SH-SY5Y (cell line): Measurements from ENCODE around the gene CRACR2A.

ENCODE experiments used
- GATA2 ChIP-seq: IDR thresholded peaks from 2 replicates; pipeline ENCODE4 v1.6.1; 2011; ENCODE audit warnings: mild to moderate bottlenecking, low read depth, low read length
- GATA3 ChIP-seq: IDR thresholded peaks from 2 replicates; pipeline ENCODE4 v1.6.1; 2011; ENCODE audit warnings: low read depth, mild to moderate bottlenecking, low read length, moderate library complexity

CRACR2A gene

GRCh38 chr12:3723916-3724805 lies 28.7 kb downstream of the CRACR2A start:
- TF ChIP-seq GATA2 (no peak), GATA3 (no peak)

GRCh38 chr12:3722368-3722767 lies 30.5 kb downstream of the CRACR2A start:
- no peak for TF ChIP-seq GATA2
- TF ChIP-seq GATA3: no peak

GRCh38 chr12:3720772-3721171 lies 32.1 kb downstream of the CRACR2A start:
- TF ChIP-seq GATA3: no peak
- no peak for TF ChIP-seq GATA2

GRCh38 chr12:3718100-3718499 lies 34.8 kb downstream of the CRACR2A start:
- TF ChIP-seq GATA2: no peak
- no peak for TF ChIP-seq GATA3

GRCh38 chr12:3717283-3717898 lies 35.5 kb downstream of the CRACR2A start:
- TF ChIP-seq GATA2 (no peak), GATA3 (no peak)

- TF ChIP-seq GATA3 (no peak), GATA2 (no peak)
Measured at GRCh38 chr12:3715999-3716398, 36.9 kb downstream of the CRACR2A start.

GRCh38 chr12:3713947-3714346 lies 39.0 kb downstream of the CRACR2A start:
- TF ChIP-seq GATA3: no peak
- TF ChIP-seq GATA2: no peak

GRCh38 chr12:3713483-3713882 lies 39.4 kb downstream of the CRACR2A start:
- TF ChIP-seq GATA2 (no peak), GATA3 (no peak)

GRCh38 chr12:3712209-3712992 lies 40.5 kb downstream of the CRACR2A start:
- TF ChIP-seq GATA2 (no peak), GATA3 (no peak)

- TF ChIP-seq GATA3 (no peak), GATA2 (no peak)
Measured at GRCh38 chr12:3705354-3705675, 47.6 kb downstream of the CRACR2A start.

- no peak for TF ChIP-seq GATA2
- TF ChIP-seq GATA3: no peak
Measured at GRCh38 chr12:3704512-3705353, 48.2 kb downstream of the CRACR2A start.

GRCh38 chr12:3700861-3701260 lies 52.0 kb downstream of the CRACR2A start:
- TF ChIP-seq GATA2 (no peak), GATA3 (no peak)

- no peak for TF ChIP-seq GATA3
- no peak for TF ChIP-seq GATA2
Measured at GRCh38 chr12:3698218-3698974, 54.5 kb downstream of the CRACR2A start.
